Thoracic aorta (tissue), 2 donors: Measurements from ENCODE around the gene FOXD1. TPM values are rescaled to one million over a fixed set of nuclear protein-coding genes. Genes with fewer than 3 reads are reported as not detected.

Experiments
- ATAC-seq: fragments of 150-250 bp; one replicate; pipeline ENCODE4 v1.8.0; 2017; ENCODE audit warnings: low read depth; ENCODE audit not compliant: insufficient number of reproducible peaks, low FRiP score
- DNase-seq: peaks from one replicate; pipeline ENCODE4 v3.0.0-alpha.2; 2020; ENCODE audit warnings: low spot score
- H3K27ac ChIP-seq, 2 donors: fragments of 200-600 bp; sonication (generic); 1 replicate in 1 of 2; 2 replicates in 1 of 2; pipeline ENCODE4 v1.5.1; 2016; ENCODE audit warnings: mild to moderate bottlenecking in 2 of 2, moderate library complexity in 2 of 2
- H3K27me3 ChIP-seq: fragments of 200-600 bp; sonication (generic); replicated peaks from 2 replicates; pipeline ENCODE4 v1.6.0; 2016; ENCODE audit warnings: mild to moderate bottlenecking; ENCODE audit not compliant: insufficient read depth
- H3K36me3 ChIP-seq: fragments of 200-600 bp; sonication (generic); one replicate; pipeline ENCODE4 v1.5.1; 2016
- H3K4me1 ChIP-seq, 2 donors: fragments of 200-600 bp; sonication (generic); 1 replicate in 1 of 2; 2 replicates in 1 of 2; pipeline versions ENCODE4 v1.5.1 to v1.6.0; 2016; ENCODE audit warnings: low read depth in 2 of 2, mild to moderate bottlenecking in 1 of 2; ENCODE audit not compliant: control insufficient read depth in 1 of 2
- H3K4me3 ChIP-seq: fragments of 200-600 bp; sonication (generic); 2 replicates; pipeline ENCODE4 v1.5.1; 2016; ENCODE audit warnings: mild to moderate bottlenecking
- H3K9me3 ChIP-seq: fragments of 200-600 bp; sonication (generic); 2 replicates; pipeline ENCODE4 v1.5.1; 2016
- total RNA-seq, 2 donors: library from RNA; depleted of rRNA; stranded (reverse); fragments of >200 nt; gene quantifications; one replicate each; pipeline versions ENCODE4 v1.1.0 to v1.2.3, GENCODE V29; 2016
- TF ChIP-seq, protein P1 (sequence below): fragments of 200-600 bp; sonication (generic); IDR thresholded peaks from one replicate; pipeline ENCODE4 v1.5.1; 2019; ENCODE audit warnings: antibody characterized with exemption

FOXD1 gene
- total RNA-seq, 2 donors from 2014 or later, result 6.8 to 10.0 TPM

- peak overlapping the region in 1 of 2 donors; percentile 29 for H3K27ac ChIP-seq
- no peak overlapping the region for H3K4me3 ChIP-seq
- H3K27me3 ChIP-seq, result peaks cover 20% of the 10 kb centered on the region
- H3K36me3 ChIP-seq, result no peaks in the 10 kb centered on the region
- H3K4me1 ChIP-seq, result peaks cover 8 to 26% of the 10 kb centered on the region in 2 donors
- DNase-seq (no peak), ATAC-seq (no peak)
- TF ChIP-seq, protein P1, sequence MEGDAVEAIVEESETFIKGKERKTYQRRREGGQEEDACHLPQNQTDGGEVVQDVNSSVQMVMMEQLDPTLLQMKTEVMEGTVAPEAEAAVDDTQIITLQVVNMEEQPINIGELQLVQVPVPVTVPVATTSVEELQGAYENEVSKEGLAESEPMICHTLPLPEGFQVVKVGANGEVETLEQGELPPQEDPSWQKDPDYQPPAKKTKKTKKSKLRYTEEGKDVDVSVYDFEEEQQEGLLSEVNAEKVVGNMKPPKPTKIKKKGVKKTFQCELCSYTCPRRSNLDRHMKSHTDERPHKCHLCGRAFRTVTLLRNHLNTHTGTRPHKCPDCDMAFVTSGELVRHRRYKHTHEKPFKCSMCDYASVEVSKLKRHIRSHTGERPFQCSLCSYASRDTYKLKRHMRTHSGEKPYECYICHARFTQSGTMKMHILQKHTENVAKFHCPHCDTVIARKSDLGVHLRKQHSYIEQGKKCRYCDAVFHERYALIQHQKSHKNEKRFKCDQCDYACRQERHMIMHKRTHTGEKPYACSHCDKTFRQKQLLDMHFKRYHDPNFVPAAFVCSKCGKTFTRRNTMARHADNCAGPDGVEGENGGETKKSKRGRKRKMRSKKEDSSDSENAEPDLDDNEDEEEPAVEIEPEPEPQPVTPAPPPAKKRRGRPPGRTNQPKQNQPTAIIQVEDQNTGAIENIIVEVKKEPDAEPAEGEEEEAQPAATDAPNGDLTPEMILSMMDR, result no peak
- no peaks in the 10 kb centered on the region for H3K9me3 ChIP-seq
Measured at GRCh38 chr5:73438645-73439470, 9.7 kb downstream of the FOXD1 start.

- DNase-seq, result no peak
- H3K36me3 ChIP-seq, result no peaks in the 10 kb centered on the region
- H3K27ac ChIP-seq, result peak overlapping the region; percentile 72 to 76
- TF ChIP-seq, protein P1, result no peak
- peaks cover 8 to 26% of the 10 kb centered on the region in 2 donors for H3K4me1 ChIP-seq
- H3K4me3 ChIP-seq, result peak overlapping the region; percentile 67
- H3K9me3 ChIP-seq, result no peaks in the 10 kb centered on the region
- H3K27me3 ChIP-seq, result peaks cover 20% of the 10 kb centered on the region
- ATAC-seq, result no peak
Measured at GRCh38 chr5:73437777-73438644, 10.6 kb downstream of the FOXD1 start.

DNA sequence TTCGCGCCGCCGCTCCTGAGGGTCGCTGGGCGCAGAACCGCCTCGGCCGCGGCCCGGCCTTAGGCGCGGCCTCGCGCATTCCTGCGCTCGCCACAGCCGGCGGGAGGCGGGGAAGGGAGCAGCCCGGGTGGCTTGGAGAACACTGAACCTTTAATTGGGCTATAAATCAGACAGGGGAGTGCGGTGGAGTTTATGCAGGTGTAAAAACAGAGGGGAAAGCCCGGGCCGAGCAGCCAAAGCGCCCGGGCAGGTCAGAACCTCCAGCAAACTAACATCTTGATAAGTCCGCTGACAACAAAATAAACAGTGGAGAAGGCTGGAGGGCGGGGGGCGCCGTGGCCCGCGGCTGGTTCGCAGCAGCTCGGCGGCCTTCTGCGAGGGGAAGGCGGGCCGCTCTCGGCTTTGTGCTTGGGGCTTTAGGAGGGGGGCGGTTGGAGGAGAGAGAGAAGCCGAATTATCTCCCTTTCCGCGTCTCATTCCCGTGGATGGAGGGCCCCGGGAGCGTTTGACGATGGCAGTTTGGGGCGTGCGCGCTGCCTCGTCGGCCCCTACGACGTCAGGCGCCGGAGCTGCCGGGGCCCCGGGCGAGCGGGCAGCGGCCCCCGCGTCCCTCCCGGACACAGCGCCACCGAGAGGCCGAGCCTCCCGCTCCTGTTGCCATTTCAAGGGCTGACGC, 11.3 kb downstream of the FOXD1 start:
- Histone ChIP-seq H3K36me3 (no peaks in the 10 kb centered on the region), H3K27ac (peak overlapping the region; percentile 72 to 76), H3K4me3 (peak overlapping the region; percentile 67), H3K9me3 (no peaks in the 10 kb centered on the region), H3K4me1 (peaks cover 8 to 26% of the 10 kb centered on the region in 2 donors), H3K27me3 (peaks cover 20% of the 10 kb centered on the region)
- TF ChIP-seq, protein P1, result peak; percentile 40
- DNase-seq (no peak), ATAC-seq (peak; percentile 53)

DNA sequence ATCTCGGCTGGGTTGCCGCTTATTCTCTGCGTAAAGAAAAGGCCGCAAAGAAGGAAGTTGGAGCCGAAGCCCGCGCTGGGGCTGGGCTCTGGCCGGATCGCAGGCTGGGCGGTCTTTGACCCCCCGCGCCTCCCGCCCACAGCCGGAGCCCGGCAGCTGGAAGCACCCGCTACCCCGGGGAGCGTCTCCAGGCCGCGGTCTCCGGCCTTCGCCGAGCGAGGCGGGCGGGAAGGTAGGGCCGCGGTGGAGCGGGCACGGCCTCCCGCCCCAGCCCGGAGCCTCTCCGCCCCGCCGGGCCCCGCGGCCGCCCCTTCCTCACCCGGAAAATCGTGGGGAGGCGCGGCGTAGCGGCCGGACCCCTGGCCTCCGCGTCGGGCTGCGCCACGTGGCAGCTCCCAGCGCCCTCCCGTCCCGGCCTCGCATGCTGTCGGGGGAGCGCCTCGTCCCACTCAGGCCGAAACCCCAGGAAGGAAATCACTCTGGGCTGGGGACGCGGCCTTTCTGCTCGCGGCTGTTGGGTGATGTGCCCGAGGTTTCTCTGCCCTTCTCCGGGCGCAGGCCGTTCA, 12.0 kb downstream of the FOXD1 start:
- H3K27me3 ChIP-seq, result peaks cover 20% of the 10 kb centered on the region
- no peaks in the 10 kb centered on the region for H3K36me3 ChIP-seq
- H3K4me1 ChIP-seq, result peaks cover 8 to 26% of the 10 kb centered on the region in 2 donors
- H3K9me3 ChIP-seq, result no peaks in the 10 kb centered on the region
- DNase-seq (no peak), ATAC-seq (peak; percentile 22)
- peak overlapping the region; percentile 72 to 76 for H3K27ac ChIP-seq
- peak overlapping the region; percentile 67 for H3K4me3 ChIP-seq
- TF ChIP-seq, protein P1, result no peak
